HepG2 (cell line): Measurements from ENCODE around the gene TALDO1. TPM values are rescaled to one million over a fixed set of nuclear protein-coding genes. Genes with fewer than 3 reads are reported as not detected.

Experiments used
- ATF7-NPFF ChIP-seq: sonication (generic); formaldehyde crosslinking; IDR thresholded peaks from 2 replicates; pipeline ENCODE4 v1.8.1; 2023; ENCODE audit warnings: mild to moderate bottlenecking, low read depth, missing genetic modification reagents, moderate library complexity
- ATRX ChIP-seq: sonication (generic); formaldehyde crosslinking; IDR thresholded peaks from 2 replicates; pipeline ENCODE4 v1.4.0; 2020; ENCODE audit warnings: missing genetic modification reagents, borderline replicate concordance
- CENPX ChIP-seq: sonication (generic); formaldehyde crosslinking; IDR thresholded peaks from 2 replicates; pipeline ENCODE4 v1.9.0; 2021; ENCODE audit warnings: mild to moderate bottlenecking, missing genetic modification reagents, moderate library complexity
- FOXA1 ChIP-seq, 2 experiments: fragments of 450-650 bp in 1 of 2; sonication (generic) in 1 of 2; formaldehyde crosslinking in 1 of 2; IDR thresholded peaks; 2 replicates each; pipeline versions ENCODE4 v1.4.0 to v1.6.1; 2016 to 2020; ENCODE audit warnings: missing genetic modification reagents in 1 of 2
- HOXA3 ChIP-seq: sonication (generic); formaldehyde crosslinking; IDR thresholded peaks from 2 replicates; pipeline ENCODE4 v1.5.0; 2020; ENCODE audit warnings: missing genetic modification reagents
- NFYC ChIP-seq: IDR thresholded peaks from 2 replicates; pipeline ENCODE4 v1.6.1; 2016; ENCODE audit warnings: missing genetic modification reagents, missing compliant biosample characterization
- SPEN ChIP-seq: sonication (generic); formaldehyde crosslinking; IDR thresholded peaks from 2 replicates; pipeline ENCODE4 v1.5.1; 2020; ENCODE audit warnings: low read depth, mild to moderate bottlenecking, missing genetic modification reagents
- STAT5B ChIP-seq: sonication (generic); formaldehyde crosslinking; IDR thresholded peaks from 2 replicates; pipeline ENCODE4 v1.4.0; 2020; ENCODE audit warnings: missing genetic modification reagents
- THRA ChIP-seq: sonication (generic); formaldehyde crosslinking; IDR thresholded peaks from 2 replicates; pipeline ENCODE4 v1.4.0; 2020; ENCODE audit warnings: missing genetic modification reagents, borderline replicate concordance
- ZBTB33 ChIP-seq: sonication (generic); formaldehyde crosslinking; IDR thresholded peaks from 2 replicates; pipeline ENCODE4 v1.4.0; 2020; ENCODE audit warnings: missing genetic modification reagents
- ZNF20 ChIP-seq: sonication (generic); formaldehyde crosslinking; IDR thresholded peaks from 2 replicates; pipeline ENCODE4 v1.4.0; 2020; ENCODE audit warnings: mild to moderate bottlenecking, moderate library complexity, missing genetic modification reagents
- ZNF430 ChIP-seq: sonication (generic); formaldehyde crosslinking; IDR thresholded peaks from 2 replicates; pipeline ENCODE4 v1.9.0; 2021; ENCODE audit warnings: mild to moderate bottlenecking, missing genetic modification reagents
- ZNF44 ChIP-seq: sonication (generic); formaldehyde crosslinking; IDR thresholded peaks from 2 replicates; pipeline ENCODE4 v1.5.1; 2020; ENCODE audit warnings: mild to moderate bottlenecking, missing genetic modification reagents
- ZNF674 ChIP-seq: sonication (generic); formaldehyde crosslinking; IDR thresholded peaks from 2 replicates; pipeline ENCODE4 v1.5.0; 2020; ENCODE audit warnings: low read depth, mild to moderate bottlenecking, missing genetic modification reagents
- ZNF691 ChIP-seq: sonication (generic); formaldehyde crosslinking; IDR thresholded peaks from 2 replicates; pipeline ENCODE4 v1.4.0; 2020; ENCODE audit warnings: missing genetic modification reagents, low read depth, mild to moderate bottlenecking, borderline replicate concordance
- ZNF724P ChIP-seq: sonication (generic); formaldehyde crosslinking; IDR thresholded peaks from 2 replicates; pipeline ENCODE4 v1.8.0; 2022; ENCODE audit warnings: missing genetic modification reagents, borderline replicate concordance
- polyA plus RNA-seq, 8 experiments: library from polyadenylated mRNA; depleted of rRNA in 3 of 8; stranded (reverse) in 7 of 8; unstranded in 1 of 8; fragments of >200 nt; fragmentation: Illumina TruSeq in 4 of 8; extraction: Trizol in 4 of 8; gene quantifications; 2 replicates each; pipeline versions ENCODE4 v1.2.1 to v1.2.3, GENCODE V29; 2011 to 2016; ENCODE audit warnings: low read depth in 4 of 8, missing spikeins in 1 of 8, mixed read lengths in 1 of 8; ENCODE audit not compliant: insufficient read depth in 1 of 8
- total RNA-seq, 5 experiments: library from RNA; depleted of rRNA; stranded (reverse); fragments of >200 nt; fragmentation: Illumina TruSeq; extraction: Trizol; gene quantifications; 2 replicates each; pipeline ENCODE4 v1.2.3, GENCODE V29; 2016; ENCODE audit warnings: low read depth in 1 of 5
- TF ChIP-seq, protein P1 (sequence below): sonication (generic); formaldehyde crosslinking; IDR thresholded peaks from 2 replicates; pipeline ENCODE4 v1.5.0; 2020; ENCODE audit warnings: mild to moderate bottlenecking, missing genetic modification reagents

TALDO1 gene
- total and polyA plus RNA-seq, 2 of the 13 experiments (the other 11 are each of a cell fraction or from before 2014, with no cell fraction given), result 107 to 240 TPM

DNA sequence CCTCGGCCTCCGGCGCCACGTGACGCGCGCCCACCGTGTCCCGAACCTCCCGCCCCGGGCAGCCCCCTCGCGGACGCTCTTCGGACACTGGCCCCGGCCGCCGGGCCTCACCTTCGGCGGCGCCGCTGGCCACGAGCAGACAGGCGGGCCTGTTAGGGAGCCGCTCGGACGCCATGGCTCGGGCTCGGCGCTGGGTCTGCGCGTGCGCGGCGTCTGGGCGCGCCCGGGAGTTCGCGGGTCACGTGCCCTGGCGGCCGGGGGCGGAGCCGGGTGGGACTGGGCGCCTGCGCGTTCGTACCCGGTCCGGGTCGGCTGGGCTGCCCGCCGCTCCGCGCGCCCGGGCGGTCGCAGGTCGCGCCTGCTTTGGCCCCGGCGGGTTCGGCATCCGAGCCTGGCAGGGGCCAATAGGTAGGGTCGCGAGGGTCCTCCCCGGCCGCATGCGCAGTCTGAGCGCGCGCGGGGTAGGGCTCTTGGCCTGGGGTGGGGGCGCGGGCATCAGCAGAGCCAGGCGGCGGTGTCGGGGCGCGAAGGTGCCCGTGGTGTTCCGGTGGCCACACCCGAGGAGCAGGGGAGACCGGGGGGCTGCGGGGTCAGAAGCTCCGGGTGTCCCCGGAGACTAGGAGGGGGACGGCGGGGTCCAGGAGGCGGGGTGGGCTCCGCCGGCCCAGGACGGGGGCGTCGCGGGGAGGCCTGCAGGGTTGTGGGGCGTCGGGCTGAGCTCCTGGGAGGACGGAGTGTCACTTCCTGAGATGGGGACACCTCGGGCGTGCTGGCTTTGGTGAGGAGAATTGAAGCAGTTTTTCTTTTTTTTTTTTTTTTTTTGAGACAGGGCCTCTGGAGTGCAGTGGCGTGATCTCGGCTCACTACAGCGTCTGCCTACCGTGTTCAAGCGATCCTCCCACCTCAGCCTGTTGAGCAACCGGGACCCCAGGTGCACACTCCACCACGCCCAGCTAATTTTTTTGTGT is 30.3 kb downstream of the TALDO1 start, which contains the start of gene GATD1 (continued):
- TF ChIP-seq ZNF674 (CRISPR knock-in tag) (0 out of 2 replicates have a peak, but pooled peaks have one; percentile 59), FOXA1 (IDR thresholded peaks at IDR 0.05) (no peak), FOXA1 (CRISPR knock-in tag; IDR thresholded peaks at IDR 0.05) (no peak), ATF7-NPFF (CRISPR knock-in tag) (peak; percentile 42), ZNF430 (CRISPR knock-in tag) (no peak), ZNF44 (no peak), ZNF691 (CRISPR knock-in tag) (no peak), HOXA3 (CRISPR knock-in tag) (peak; percentile 47; the same call in 1 of the 2 replicates), ZNF20 (no peak), ZBTB33 (CRISPR knock-in tag) (no peak), STAT5B (no peak), ZNF724P (CRISPR knock-in tag) (peak; percentile 71; the same call in 1 of the 2 replicates), ATRX (no peak), CENPX (CRISPR knock-in tag) (no peak), NFYC (CRISPR knock-in tag) (no peak), SPEN (CRISPR knock-in tag) (peak; percentile 53), THRA (CRISPR knock-in tag) (no peak)
- TF ChIP-seq, protein P1, sequence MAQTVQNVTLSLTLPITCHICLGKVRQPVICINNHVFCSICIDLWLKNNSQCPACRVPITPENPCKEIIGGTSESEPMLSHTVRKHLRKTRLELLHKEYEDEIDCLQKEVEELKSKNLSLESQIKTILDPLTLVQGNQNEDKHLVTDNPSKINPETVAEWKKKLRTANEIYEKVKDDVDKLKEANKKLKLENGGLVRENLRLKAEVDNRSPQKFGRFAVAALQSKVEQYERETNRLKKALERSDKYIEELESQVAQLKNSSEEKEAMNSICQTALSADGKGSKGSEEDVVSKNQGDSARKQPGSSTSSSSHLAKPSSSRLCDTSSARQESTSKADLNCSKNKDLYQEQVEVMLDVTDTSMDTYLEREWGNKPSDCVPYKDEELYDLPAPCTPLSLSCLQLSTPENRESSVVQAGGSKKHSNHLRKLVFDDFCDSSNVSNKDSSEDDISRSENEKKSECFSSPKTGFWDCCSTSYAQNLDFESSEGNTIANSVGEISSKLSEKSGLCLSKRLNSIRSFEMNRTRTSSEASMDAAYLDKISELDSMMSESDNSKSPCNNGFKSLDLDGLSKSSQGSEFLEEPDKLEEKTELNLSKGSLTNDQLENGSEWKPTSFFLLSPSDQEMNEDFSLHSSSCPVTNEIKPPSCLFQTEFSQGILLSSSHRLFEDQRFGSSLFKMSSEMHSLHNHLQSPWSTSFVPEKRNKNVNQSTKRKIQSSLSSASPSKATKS (CRISPR knock-in tag), result no peak
